ENCODE data around the gene PSRC1.

Gene PSRC1

DNA sequence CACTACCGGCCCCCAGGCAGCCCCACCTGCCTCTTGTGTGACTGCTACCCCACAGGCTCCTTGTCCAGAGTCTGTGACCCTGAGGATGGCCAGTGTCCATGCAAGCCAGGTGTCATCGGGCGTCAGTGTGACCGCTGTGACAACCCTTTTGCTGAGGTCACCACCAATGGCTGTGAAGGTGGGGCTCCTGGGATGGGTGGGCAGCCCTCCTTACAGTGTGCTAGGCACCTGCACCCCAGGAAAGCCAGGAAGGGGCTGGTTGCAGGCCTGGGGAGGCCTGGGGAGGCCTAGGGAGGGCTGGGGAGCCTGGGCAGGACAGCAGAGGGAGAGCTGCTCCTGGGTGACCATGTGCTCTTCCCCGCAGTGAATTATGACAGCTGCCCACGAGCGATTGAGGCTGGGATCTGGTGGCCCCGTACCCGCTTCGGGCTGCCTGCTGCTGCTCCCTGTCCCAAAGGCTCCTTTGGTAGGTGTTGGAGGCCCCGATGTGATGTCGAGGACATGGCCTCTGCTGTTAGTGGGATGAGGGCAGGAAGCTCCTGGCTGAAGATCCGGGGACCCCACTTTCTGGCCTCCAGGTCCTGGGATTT, 17.1 kb downstream of the PSRC1 start:
- TF ChIP-seq, protein P1, sequence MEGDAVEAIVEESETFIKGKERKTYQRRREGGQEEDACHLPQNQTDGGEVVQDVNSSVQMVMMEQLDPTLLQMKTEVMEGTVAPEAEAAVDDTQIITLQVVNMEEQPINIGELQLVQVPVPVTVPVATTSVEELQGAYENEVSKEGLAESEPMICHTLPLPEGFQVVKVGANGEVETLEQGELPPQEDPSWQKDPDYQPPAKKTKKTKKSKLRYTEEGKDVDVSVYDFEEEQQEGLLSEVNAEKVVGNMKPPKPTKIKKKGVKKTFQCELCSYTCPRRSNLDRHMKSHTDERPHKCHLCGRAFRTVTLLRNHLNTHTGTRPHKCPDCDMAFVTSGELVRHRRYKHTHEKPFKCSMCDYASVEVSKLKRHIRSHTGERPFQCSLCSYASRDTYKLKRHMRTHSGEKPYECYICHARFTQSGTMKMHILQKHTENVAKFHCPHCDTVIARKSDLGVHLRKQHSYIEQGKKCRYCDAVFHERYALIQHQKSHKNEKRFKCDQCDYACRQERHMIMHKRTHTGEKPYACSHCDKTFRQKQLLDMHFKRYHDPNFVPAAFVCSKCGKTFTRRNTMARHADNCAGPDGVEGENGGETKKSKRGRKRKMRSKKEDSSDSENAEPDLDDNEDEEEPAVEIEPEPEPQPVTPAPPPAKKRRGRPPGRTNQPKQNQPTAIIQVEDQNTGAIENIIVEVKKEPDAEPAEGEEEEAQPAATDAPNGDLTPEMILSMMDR (IDR thresholded peaks at IDR 0.05; ENCODE audit: borderline replicate concordance, insufficient read depth, low read depth, low read length) = no peak
- no peak overlapping the region for H3K4me3 ChIP-seq (ENCODE audit: low read depth, low read length)

DNA sequence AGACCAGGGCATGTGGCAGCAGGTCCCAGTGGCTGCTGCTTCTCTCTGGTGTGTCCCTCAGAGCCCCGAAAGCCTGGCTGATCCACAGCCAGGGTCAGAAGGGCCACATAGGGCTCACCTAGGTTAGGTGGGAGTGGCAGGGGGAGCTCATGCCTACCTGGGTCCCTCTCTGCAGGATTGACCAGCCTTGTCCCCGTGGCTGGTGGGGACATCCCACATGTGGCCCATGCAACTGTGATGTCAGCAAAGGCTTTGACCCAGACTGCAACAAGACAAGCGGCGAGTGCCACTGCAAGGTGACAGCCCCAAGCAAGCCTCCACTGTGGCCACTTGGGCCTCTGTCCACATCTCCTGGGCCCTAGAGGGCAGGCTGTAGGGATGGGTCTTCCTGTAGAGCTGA, 17.9 kb downstream of the PSRC1 start:
- H3K4me3 ChIP-seq (ENCODE audit: low read depth, low read length) = no peak overlapping the region
- TF ChIP-seq, protein P1 (IDR thresholded peaks at IDR 0.05; ENCODE audit: borderline replicate concordance, insufficient read depth, low read depth, low read length) = no peak

DNA sequence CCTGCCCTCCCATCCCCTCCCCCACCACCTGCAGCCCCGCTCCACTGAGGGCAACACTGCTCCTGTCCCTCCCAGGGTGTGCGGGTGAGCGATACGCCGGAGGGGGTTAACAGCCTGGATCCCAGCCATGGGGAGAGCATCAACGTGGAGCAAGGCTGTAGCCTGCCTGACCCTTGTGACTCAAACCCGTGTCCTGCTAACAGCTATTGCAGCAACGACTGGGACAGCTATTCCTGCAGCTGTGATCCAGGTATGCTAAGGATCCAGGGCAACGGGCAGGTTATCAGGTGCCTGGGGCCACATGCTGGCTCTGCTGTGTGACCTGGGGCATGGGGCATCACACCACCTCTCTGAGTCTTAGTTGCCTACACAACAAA, 18.6 kb downstream of the PSRC1 start:
- H3K4me3 ChIP-seq (ENCODE audit: low read depth, low read length) = no peak overlapping the region
- TF ChIP-seq, protein P1 (IDR thresholded peaks at IDR 0.05; ENCODE audit: borderline replicate concordance, insufficient read depth, low read depth, low read length) = no peak

DNA sequence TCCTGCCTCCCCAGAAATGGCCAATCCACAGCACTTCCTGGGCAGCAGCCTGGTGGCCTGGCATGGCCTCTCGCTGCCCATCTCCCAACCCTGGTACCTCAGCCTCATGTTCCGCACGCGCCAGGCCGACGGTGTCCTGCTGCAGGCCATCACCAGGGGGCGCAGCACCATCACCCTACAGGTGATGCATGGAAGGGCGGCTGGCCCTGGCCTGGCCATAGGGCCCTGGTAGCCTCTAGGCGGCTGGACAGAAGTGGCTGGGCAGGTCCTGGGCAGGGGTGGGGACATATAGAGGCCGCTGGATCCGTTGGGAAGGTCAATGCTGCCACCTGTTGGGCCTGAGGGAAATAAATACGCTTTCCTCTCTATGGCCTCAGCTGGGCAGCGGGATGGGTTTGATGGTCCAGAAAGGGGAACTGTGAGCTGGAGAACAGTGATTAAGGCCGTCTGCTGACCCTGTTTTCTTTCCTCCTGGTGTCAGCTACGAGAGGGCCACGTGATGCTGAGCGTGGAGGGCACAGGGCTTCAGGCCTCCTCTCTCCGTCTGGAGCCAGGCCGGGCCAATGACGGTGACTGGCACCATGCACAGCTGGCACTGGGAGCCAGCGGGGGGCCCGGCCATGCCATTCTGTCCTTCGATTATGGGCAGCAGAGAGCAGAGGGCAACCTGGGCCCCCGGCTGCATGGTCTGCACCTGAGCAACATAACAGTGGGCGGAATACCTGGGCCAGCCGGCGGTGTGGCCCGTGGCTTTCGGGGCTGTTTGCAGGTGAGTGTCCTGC, 19.2 kb downstream of the PSRC1 start:
- no peak overlapping the region for H3K4me3 ChIP-seq (ENCODE audit: low read depth, low read length)
- TF ChIP-seq, protein P1 (IDR thresholded peaks at IDR 0.05; ENCODE audit: borderline replicate concordance, insufficient read depth, low read depth, low read length) = peak; percentile 98

DNA sequence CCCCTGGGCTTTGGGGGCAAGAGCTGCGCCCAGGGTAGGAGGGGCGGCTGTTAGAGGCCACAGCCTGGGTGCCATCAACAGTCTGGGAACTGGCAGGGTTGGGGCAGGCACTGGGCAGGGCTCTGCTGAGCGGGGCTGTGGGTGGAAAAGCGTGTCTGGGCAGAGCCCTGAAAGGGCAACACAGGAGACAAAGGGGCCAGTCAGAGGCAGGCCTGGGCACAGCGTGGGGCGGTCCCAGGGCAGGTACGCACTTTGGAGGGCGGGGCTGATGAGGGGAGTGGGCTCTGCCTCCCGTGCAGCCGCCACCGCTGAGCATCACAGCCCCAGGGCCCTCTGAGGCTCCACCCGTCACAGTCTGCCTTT, 19.7 kb downstream of the PSRC1 start:
- TF ChIP-seq, protein P1 (IDR thresholded peaks at IDR 0.05; ENCODE audit: borderline replicate concordance, insufficient read depth, low read depth, low read length) = no peak
- no peak overlapping the region for H3K4me3 ChIP-seq (ENCODE audit: low read depth, low read length)

DNA sequence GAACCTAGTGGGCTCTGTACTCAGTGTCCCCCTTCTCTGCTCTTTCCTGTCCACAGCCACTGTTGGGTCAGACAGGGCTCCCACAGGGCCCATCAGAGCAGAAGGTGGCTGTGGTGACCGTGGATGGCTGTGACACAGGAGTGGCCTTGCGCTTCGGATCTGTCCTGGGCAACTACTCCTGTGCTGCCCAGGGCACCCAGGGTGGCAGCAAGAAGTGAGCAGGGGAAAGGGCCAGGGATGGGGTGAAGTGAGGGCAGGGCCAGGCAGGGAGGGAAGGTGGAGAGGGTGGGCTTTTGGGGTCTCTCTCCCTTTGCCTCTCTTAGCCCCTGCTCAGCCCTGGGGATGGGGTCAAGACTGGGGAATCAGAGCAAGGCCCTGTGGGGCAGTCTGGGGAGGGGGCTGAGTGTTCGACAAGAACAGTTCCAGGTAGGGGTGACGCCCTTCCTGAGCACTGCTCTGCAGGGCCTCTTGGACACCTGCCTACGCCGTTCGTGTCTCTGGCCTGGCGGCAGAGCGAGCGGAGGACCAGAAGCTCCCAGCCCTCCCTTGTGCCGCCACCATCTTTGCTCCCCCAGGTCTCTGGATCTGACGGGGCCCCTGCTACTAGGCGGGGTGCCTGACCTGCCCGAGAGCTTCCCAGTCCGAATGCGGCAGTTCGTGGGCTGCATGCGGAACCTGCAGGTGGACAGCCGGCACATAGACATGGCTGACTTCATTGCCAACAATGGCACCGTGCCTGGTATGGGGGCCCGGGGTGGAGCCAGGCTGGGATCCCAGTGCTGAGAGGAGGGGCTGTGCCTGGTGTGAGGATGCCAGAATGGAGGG, 20.5 kb downstream of the PSRC1 start:
- H3K4me3 ChIP-seq (ENCODE audit: low read depth, low read length) = no peak overlapping the region
- TF ChIP-seq, protein P1 (IDR thresholded peaks at IDR 0.05; ENCODE audit: borderline replicate concordance, insufficient read depth, low read depth, low read length) = no peak
